IPS-20b (cell line): ENCODE data around the gene UBE2V1.

Experiments used
- H3K27ac ChIP-seq: one replicate; pipeline ENCODE4 v1.5.1; 2013; ENCODE audit warnings: low read length
- H3K27me3 ChIP-seq: 2 replicates; pipeline ENCODE4 v1.6.1; 2013; ENCODE audit warnings: mild to moderate bottlenecking, low read length, inconsistent platforms; ENCODE audit not compliant: insufficient read depth
- H3K36me3 ChIP-seq: 2 replicates; pipeline ENCODE4 v1.6.1; 2013; ENCODE audit warnings: low read depth, mild to moderate bottlenecking, inconsistent platforms, low read length, moderate library complexity; ENCODE audit not compliant: insufficient read depth
- H3K4me1 ChIP-seq: 2 replicates; pipeline ENCODE4 v1.6.1; 2013; ENCODE audit warnings: mild to moderate bottlenecking, control low read depth, inconsistent platforms, low read length, moderate library complexity; ENCODE audit not compliant: insufficient read depth
- H3K4me3 ChIP-seq: 2 replicates; pipeline ENCODE4 v1.5.1; 2013; ENCODE audit warnings: mild to moderate bottlenecking, low read length, inconsistent platforms
- H3K9ac ChIP-seq: 2 replicates; pipeline ENCODE4 v1.6.1; 2013; ENCODE audit warnings: low read depth, mild to moderate bottlenecking, inconsistent platforms, low read length, moderate library complexity
- H3K9me3 ChIP-seq: 2 replicates; pipeline ENCODE4 v1.6.1; 2013; ENCODE audit warnings: mild to moderate bottlenecking, low read depth, low read length, inconsistent platforms; ENCODE audit not compliant: insufficient read depth

UBE2V1 gene

GRCh38 chr20:50043573-50044352, 69.2 kb downstream of the UBE2V1 start:
- H3K9me3 ChIP-seq = no peaks in the 10 kb centered on the region
- no peak overlapping the region for H3K4me3 ChIP-seq
- no peak overlapping the region for H3K27ac ChIP-seq
- H3K36me3 ChIP-seq = no peaks in the 10 kb centered on the region
- no peaks in the 10 kb centered on the region for H3K4me1 ChIP-seq
- H3K9ac ChIP-seq = no peak overlapping the region
- no peaks in the 10 kb centered on the region for H3K27me3 ChIP-seq

- no peak overlapping the region for H3K27ac ChIP-seq
Measured at GRCh38 chr20:50042370-50043313, 70.3 kb downstream of the UBE2V1 start.

GRCh38 chr20:50041246-50041873, 71.6 kb downstream of the UBE2V1 start:
- Histone ChIP-seq H3K4me1 (no peaks in the 10 kb centered on the region), H3K27ac (no peak overlapping the region), H3K9ac (no peak overlapping the region), H3K27me3 (no peaks in the 10 kb centered on the region), H3K9me3 (no peaks in the 10 kb centered on the region), H3K4me3 (no peak overlapping the region), H3K36me3 (no peaks in the 10 kb centered on the region)

More at GRCh38 chr20:50042370-50043313, 70.3 kb downstream of the UBE2V1 start:
- no peaks in the 10 kb centered on the region for H3K27me3 ChIP-seq
- no peak overlapping the region for H3K4me3 ChIP-seq
- no peaks in the 10 kb centered on the region for H3K36me3 ChIP-seq
- no peaks in the 10 kb centered on the region for H3K9me3 ChIP-seq
- no peaks in the 10 kb centered on the region for H3K4me1 ChIP-seq
- H3K9ac ChIP-seq = no peak overlapping the region

- H3K4me1 ChIP-seq = no peaks in the 10 kb centered on the region
- no peaks in the 10 kb centered on the region for H3K9me3 ChIP-seq
- no peaks in the 10 kb centered on the region for H3K36me3 ChIP-seq
- no peak overlapping the region for H3K4me3 ChIP-seq
- H3K27ac ChIP-seq = no peak overlapping the region
- no peaks in the 10 kb centered on the region for H3K27me3 ChIP-seq
- H3K9ac ChIP-seq = no peak overlapping the region
Measured at GRCh38 chr20:50040432-50041245, 72.3 kb downstream of the UBE2V1 start.

GRCh38 chr20:50039706-50040431, 73.1 kb downstream of the UBE2V1 start:
- no peaks in the 10 kb centered on the region for H3K27me3 ChIP-seq
- H3K4me1 ChIP-seq = no peaks in the 10 kb centered on the region
- H3K4me3 ChIP-seq = no peak overlapping the region
- no peak overlapping the region for H3K9ac ChIP-seq
- H3K9me3 ChIP-seq = no peaks in the 10 kb centered on the region
- H3K27ac ChIP-seq = no peak overlapping the region
- no peaks in the 10 kb centered on the region for H3K36me3 ChIP-seq

- Histone ChIP-seq H3K9me3 (no peaks in the 10 kb centered on the region), H3K27ac (no peak overlapping the region), H3K36me3 (no peaks in the 10 kb centered on the region), H3K4me1 (no peaks in the 10 kb centered on the region), H3K27me3 (no peaks in the 10 kb centered on the region), H3K9ac (no peak overlapping the region), H3K4me3 (no peak overlapping the region)
Measured at GRCh38 chr20:50038574-50038991, 74.4 kb downstream of the UBE2V1 start.

- Histone ChIP-seq H3K36me3 (no peaks in the 10 kb centered on the region), H3K4me3 (no peak overlapping the region), H3K4me1 (no peaks in the 10 kb centered on the region), H3K27ac (no peak overlapping the region), H3K27me3 (no peaks in the 10 kb centered on the region), H3K9me3 (no peaks in the 10 kb centered on the region), H3K9ac (no peak overlapping the region)
Measured at GRCh38 chr20:50038169-50038568, 74.8 kb downstream of the UBE2V1 start.

- Histone ChIP-seq H3K4me3 (no peak overlapping the region), H3K9ac (no peak overlapping the region), H3K27ac (no peak overlapping the region), H3K4me1 (no peaks in the 10 kb centered on the region), H3K27me3 (no peaks in the 10 kb centered on the region), H3K36me3 (no peaks in the 10 kb centered on the region), H3K9me3 (no peaks in the 10 kb centered on the region)
Measured at GRCh38 chr20:50037575-50037974, 75.4 kb downstream of the UBE2V1 start.

GRCh38 chr20:50037123-50037522, 75.8 kb downstream of the UBE2V1 start:
- Histone ChIP-seq H3K9ac (no peak overlapping the region), H3K4me3 (no peak overlapping the region), H3K36me3 (no peaks in the 10 kb centered on the region), H3K27me3 (no peaks in the 10 kb centered on the region), H3K9me3 (no peaks in the 10 kb centered on the region), H3K27ac (no peak overlapping the region), H3K4me1 (no peaks in the 10 kb centered on the region)

- Histone ChIP-seq H3K4me1 (no peaks in the 10 kb centered on the region), H3K36me3 (no peaks in the 10 kb centered on the region), H3K9me3 (no peaks in the 10 kb centered on the region), H3K27ac (no peak overlapping the region), H3K27me3 (no peaks in the 10 kb centered on the region), H3K4me3 (no peak overlapping the region), H3K9ac (no peak overlapping the region)
Measured at GRCh38 chr20:50036703-50037102, 76.2 kb downstream of the UBE2V1 start.
